ENCODE data around the gene TLX3. TPM values are rescaled to one million over a fixed set of nuclear protein-coding genes. Genes with fewer than 3 reads are reported as not detected.

Gene TLX3
- total RNA-seq, 1 experiment from 2014 or later: not detected

DNA sequence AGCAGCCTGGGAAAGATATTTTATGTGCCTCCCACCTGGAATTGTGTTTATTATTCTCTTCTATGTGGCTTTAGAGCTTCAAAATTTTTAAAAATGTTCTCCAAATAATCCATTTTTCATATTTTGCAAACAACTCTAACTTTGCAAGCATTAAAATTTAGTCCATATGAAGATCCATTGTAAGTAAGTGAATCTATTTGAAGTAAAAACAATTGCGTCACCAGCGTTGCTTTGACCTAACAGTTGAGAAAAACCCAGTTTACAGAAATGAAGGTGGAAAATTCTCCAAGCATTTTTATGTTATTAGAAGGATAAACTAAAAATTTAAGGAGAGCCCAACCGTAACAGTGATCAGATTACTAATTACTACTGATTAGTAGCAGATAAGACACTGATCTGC is 38.9 kb upstream of the TLX3 start (continued):
- TF ChIP-seq, protein P1, sequence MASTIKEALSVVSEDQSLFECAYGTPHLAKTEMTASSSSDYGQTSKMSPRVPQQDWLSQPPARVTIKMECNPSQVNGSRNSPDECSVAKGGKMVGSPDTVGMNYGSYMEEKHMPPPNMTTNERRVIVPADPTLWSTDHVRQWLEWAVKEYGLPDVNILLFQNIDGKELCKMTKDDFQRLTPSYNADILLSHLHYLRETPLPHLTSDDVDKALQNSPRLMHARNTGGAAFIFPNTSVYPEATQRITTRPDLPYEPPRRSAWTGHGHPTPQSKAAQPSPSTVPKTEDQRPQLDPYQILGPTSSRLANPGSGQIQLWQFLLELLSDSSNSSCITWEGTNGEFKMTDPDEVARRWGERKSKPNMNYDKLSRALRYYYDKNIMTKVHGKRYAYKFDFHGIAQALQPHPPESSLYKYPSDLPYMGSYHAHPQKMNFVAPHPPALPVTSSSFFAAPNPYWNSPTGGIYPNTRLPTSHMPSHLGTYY (CRISPR knock-in tag; IDR thresholded peaks at IDR 0.05): no peak
- TF ChIP-seq, protein P2, sequence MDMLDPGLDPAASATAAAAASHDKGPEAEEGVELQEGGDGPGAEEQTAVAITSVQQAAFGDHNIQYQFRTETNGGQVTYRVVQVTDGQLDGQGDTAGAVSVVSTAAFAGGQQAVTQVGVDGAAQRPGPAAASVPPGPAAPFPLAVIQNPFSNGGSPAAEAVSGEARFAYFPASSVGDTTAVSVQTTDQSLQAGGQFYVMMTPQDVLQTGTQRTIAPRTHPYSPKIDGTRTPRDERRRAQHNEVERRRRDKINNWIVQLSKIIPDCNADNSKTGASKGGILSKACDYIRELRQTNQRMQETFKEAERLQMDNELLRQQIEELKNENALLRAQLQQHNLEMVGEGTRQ (CRISPR knock-in tag; IDR thresholded peaks at IDR 0.05): no peak
- TF ChIP-seq, protein P3, sequence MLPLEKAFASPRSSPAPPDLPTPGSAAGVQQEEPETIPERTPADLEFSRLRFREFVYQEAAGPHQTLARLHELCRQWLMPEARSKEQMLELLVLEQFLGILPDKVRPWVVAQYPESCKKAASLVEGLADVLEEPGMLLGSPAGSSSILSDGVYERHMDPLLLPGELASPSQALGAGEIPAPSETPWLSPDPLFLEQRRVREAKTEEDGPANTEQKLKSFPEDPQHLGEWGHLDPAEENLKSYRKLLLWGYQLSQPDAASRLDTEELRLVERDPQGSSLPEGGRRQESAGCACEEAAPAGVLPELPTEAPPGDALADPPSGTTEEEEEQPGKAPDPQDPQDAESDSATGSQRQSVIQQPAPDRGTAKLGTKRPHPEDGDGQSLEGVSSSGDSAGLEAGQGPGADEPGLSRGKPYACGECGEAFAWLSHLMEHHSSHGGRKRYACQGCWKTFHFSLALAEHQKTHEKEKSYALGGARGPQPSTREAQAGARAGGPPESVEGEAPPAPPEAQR (CRISPR knock-in tag; IDR thresholded peaks at IDR 0.05): no peak
- TF ChIP-seq, protein P4, sequence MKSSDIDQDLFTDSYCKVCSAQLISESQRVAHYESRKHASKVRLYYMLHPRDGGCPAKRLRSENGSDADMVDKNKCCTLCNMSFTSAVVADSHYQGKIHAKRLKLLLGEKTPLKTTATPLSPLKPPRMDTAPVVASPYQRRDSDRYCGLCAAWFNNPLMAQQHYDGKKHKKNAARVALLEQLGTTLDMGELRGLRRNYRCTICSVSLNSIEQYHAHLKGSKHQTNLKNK (CRISPR knock-in tag; IDR thresholded peaks at IDR 0.05): no peak

DNA sequence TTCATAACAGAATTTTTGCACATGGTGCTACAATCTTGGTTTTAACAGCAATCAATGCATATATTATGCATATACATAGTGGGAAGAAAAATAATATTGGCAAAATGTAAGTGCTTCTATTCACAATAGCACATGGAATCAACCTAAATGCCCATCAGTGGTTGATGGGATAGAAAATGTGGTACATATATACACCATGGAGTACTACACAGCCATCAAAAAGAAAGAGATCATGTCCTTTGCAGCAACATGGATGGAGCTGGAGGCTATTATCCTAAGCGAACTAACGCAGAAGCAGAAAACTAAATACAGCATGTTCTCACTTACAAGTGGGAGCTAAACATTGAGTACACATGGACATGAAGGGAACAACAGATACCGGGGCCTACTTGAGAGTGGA is 37.2 kb upstream of the TLX3 start:
- TF ChIP-seq GABPB1 (CRISPR knock-in tag; IDR thresholded peaks at IDR 0.05) (no peak), PRRX2 (CRISPR knock-in tag; IDR thresholded peaks at IDR 0.05) (no peak), ZBTB21 (CRISPR knock-in tag; IDR thresholded peaks at IDR 0.05; ENCODE audit: borderline replicate concordance) (no peak), NR1H2 (CRISPR knock-in tag; IDR thresholded peaks at IDR 0.05) (no peak), TEAD4 (CRISPR knock-in tag; IDR thresholded peaks at IDR 0.05) (no peak), JUN (CRISPR knock-in tag; IDR thresholded peaks at IDR 0.05) (no peak), RORB (CRISPR knock-in tag; IDR thresholded peaks at IDR 0.05) (no peak), SP1 (CRISPR knock-in tag; conservative IDR thresholded peaks at IDR 0.05) (no peak)
- TF ChIP-seq, protein P5, sequence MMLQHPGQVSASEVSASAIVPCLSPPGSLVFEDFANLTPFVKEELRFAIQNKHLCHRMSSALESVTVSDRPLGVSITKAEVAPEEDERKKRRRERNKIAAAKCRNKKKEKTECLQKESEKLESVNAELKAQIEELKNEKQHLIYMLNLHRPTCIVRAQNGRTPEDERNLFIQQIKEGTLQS (CRISPR knock-in tag; conservative IDR thresholded peaks at IDR 0.05): no peak
- TF ChIP-seq, protein P6, sequence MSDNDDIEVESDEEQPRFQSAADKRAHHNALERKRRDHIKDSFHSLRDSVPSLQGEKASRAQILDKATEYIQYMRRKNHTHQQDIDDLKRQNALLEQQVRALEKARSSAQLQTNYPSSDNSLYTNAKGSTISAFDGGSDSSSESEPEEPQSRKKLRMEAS (CRISPR knock-in tag; IDR thresholded peaks at IDR 0.05): no peak
- TF ChIP-seq, protein P7, sequence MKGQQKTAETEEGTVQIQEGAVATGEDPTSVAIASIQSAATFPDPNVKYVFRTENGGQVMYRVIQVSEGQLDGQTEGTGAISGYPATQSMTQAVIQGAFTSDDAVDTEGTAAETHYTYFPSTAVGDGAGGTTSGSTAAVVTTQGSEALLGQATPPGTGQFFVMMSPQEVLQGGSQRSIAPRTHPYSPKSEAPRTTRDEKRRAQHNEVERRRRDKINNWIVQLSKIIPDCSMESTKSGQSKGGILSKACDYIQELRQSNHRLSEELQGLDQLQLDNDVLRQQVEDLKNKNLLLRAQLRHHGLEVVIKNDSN (CRISPR knock-in tag; IDR thresholded peaks at IDR 0.05): no peak
- TF ChIP-seq, protein P8, sequence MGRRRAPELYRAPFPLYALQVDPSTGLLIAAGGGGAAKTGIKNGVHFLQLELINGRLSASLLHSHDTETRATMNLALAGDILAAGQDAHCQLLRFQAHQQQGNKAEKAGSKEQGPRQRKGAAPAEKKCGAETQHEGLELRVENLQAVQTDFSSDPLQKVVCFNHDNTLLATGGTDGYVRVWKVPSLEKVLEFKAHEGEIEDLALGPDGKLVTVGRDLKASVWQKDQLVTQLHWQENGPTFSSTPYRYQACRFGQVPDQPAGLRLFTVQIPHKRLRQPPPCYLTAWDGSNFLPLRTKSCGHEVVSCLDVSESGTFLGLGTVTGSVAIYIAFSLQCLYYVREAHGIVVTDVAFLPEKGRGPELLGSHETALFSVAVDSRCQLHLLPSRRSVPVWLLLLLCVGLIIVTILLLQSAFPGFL (CRISPR knock-in tag; IDR thresholded peaks at IDR 0.05; ENCODE audit: borderline replicate concordance): no peak
- 0 out of 2 replicates have a peak, but pooled peaks cover 4% of the 10 kb centered on the region for H3K36me3 Mint-ChIP-seq
- CTCF ChIA-PET: interaction anchor here (1.9 to 2.4 kb wide), 2 partner anchors 10 to 71 kb away, joined by 10 to 17 read pairs; no protein-coding TSS in a partner anchor
- no peak overlapping the region for H3K4me3 Mint-ChIP-seq
- H3K9me3 Mint-ChIP-seq: peaks cover 6% of the 10 kb centered on the region
- POLR2A ChIA-PET: no interaction called here
- DNase-seq (ENCODE audit: low spot score): no peak
- ATAC-seq: no peak
- H3K4me1 Mint-ChIP-seq: peaks cover 5% of the 10 kb centered on the region
- no peaks in the 10 kb centered on the region for H3K27me3 Mint-ChIP-seq (ENCODE audit: low read depth)
- no peak overlapping the region for H3K27ac Mint-ChIP-seq

Measured in WTC11 (cell line).